Urinary bladder (tissue), 4 donors: Measurements from ENCODE around the gene SPRED2. TPM values are rescaled to one million over a fixed set of nuclear protein-coding genes. Genes with fewer than 3 reads are reported as not detected.

Experiments
- DNase-seq: peaks from one replicate; pipeline ENCODE4 v3.0.0-alpha.2; 2015; ENCODE audit errors: extremely low spot score
- H3K27ac ChIP-seq: one replicate; pipeline ENCODE4 v1.5.1; 2013; ENCODE audit warnings: low read depth, mild to moderate bottlenecking, moderate library complexity
- H3K36me3 ChIP-seq: one replicate; pipeline ENCODE4 v1.6.1; 2013; ENCODE audit warnings: mild to moderate bottlenecking, moderate library complexity; ENCODE audit not compliant: insufficient read depth
- H3K4me1 ChIP-seq: one replicate; pipeline ENCODE4 v1.6.1; 2013; ENCODE audit warnings: mild to moderate bottlenecking, moderate library complexity; ENCODE audit not compliant: insufficient read depth
- H3K4me3 ChIP-seq: one replicate; pipeline ENCODE4 v1.5.1; 2013; ENCODE audit warnings: low read depth, low read length
- WGBS: extraction: QIAGEN DNeasy Blood & Tissue Kit; methylation state at CpG from one replicate; pipeline ENCODE4 v1.1.7; 2013; 5-methylcytosine and 5-hydroxymethylcytosine counted together
- polyA plus RNA-seq: library from polyadenylated mRNA; stranded (reverse); fragments of 200-250 nt; gene quantifications from one replicate; pipeline ENCODE4 v1.2.3, GENCODE V29; 2013
- total RNA-seq: library from RNA; depleted of rRNA; stranded (reverse); fragments of >200 nt; gene quantifications from one replicate; pipeline ENCODE4 v1.2.3, GENCODE V29; 2014
- donor health status: healthy with polysubstance abuse.
- donor health status: healthy.

The SPRED2 gene
- 19.1 TPM for total RNA-seq
- 12.0 TPM for polyA plus RNA-seq

GRCh38 chr2:65432227-65433190, at the start of gene SPRED2:
TSS of gene SPRED2 (minus strand) at chr2:65432599. CDS start at chr2:65431987, 612 bp downstream.
- H3K27ac ChIP-seq = peak within 1 kb of the TSS; percentile 95
- no peaks in the 10 kb centered on the region for H3K36me3 ChIP-seq
- peak within 1 kb of the TSS; percentile 84 for H3K4me3 ChIP-seq
- under 1% methylated on average over 68 of the region's 68 CpGs for WGBS
- H3K4me1 ChIP-seq = no peaks in the 10 kb centered on the region
- peak; percentile 94 for DNase-seq

- 100% methylated on average over 2 of the region's 2 CpGs for WGBS
- no peak for DNase-seq
- H3K27ac ChIP-seq = no peak overlapping the region
- H3K36me3 ChIP-seq = no peaks in the 10 kb centered on the region
- no peaks in the 10 kb centered on the region for H3K4me1 ChIP-seq
- no peak overlapping the region for H3K4me3 ChIP-seq
Observed at GRCh38 chr2:65481961-65482360, 49.6 kb upstream of the SPRED2 start.

GRCh38 chr2:65479524-65479923, 47.1 kb upstream of the SPRED2 start:
- no peaks in the 10 kb centered on the region for H3K4me1 ChIP-seq
- no peaks in the 10 kb centered on the region for H3K36me3 ChIP-seq
- DNase-seq = no peak
- WGBS = 59% methylated on average over 12 of the region's 12 CpGs
- no peak overlapping the region for H3K27ac ChIP-seq
- H3K4me3 ChIP-seq = no peak overlapping the region

GRCh38 chr2:65478498-65479135, 46.2 kb upstream of the SPRED2 start:
- Histone ChIP-seq H3K4me3 (no peak overlapping the region), H3K4me1 (no peaks in the 10 kb centered on the region), H3K36me3 (no peaks in the 10 kb centered on the region), H3K27ac (no peak overlapping the region)
- 85% methylated on average over 7 of the region's 7 CpGs for WGBS
- DNase-seq = no peak

- WGBS = 47% methylated on average over 4 of the region's 4 CpGs
- H3K27ac ChIP-seq = no peak overlapping the region
- H3K4me3 ChIP-seq = no peak overlapping the region
- no peaks in the 10 kb centered on the region for H3K36me3 ChIP-seq
- DNase-seq = no peak
- H3K4me1 ChIP-seq = no peaks in the 10 kb centered on the region
Observed at GRCh38 chr2:65477590-65477989, 45.2 kb upstream of the SPRED2 start.

- no peak for DNase-seq
- no peaks in the 10 kb centered on the region for H3K4me1 ChIP-seq
- no peaks in the 10 kb centered on the region for H3K36me3 ChIP-seq
- WGBS = 97% methylated on average over 9 of the region's 9 CpGs
- H3K27ac ChIP-seq = no peak overlapping the region
- no peak overlapping the region for H3K4me3 ChIP-seq
Observed at GRCh38 chr2:65476778-65477177, 44.4 kb upstream of the SPRED2 start.

- H3K27ac ChIP-seq = no peak overlapping the region
- H3K36me3 ChIP-seq = no peaks in the 10 kb centered on the region
- H3K4me1 ChIP-seq = no peaks in the 10 kb centered on the region
- DNase-seq = no peak
- 91% methylated on average over 1 of the region's 1 CpG for WGBS
- H3K4me3 ChIP-seq = no peak overlapping the region
Observed at GRCh38 chr2:65475000-65475399, 42.6 kb upstream of the SPRED2 start.

- Histone ChIP-seq H3K4me1 (no peaks in the 10 kb centered on the region), H3K27ac (no peak overlapping the region), H3K4me3 (no peak overlapping the region), H3K36me3 (no peaks in the 10 kb centered on the region)
- DNase-seq = no peak
- 87% methylated on average over 1 of the region's 1 CpG for WGBS
Observed at GRCh38 chr2:65473045-65473444, 40.6 kb upstream of the SPRED2 start.

- Histone ChIP-seq H3K27ac (no peak overlapping the region), H3K36me3 (no peaks in the 10 kb centered on the region), H3K4me1 (no peaks in the 10 kb centered on the region), H3K4me3 (no peak overlapping the region)
- DNase-seq = no peak
- WGBS = 93% methylated on average over 3 of the region's 3 CpGs
Observed at GRCh38 chr2:65471409-65471808, 39.0 kb upstream of the SPRED2 start.

- no peak overlapping the region for H3K4me3 ChIP-seq
- H3K36me3 ChIP-seq = no peaks in the 10 kb centered on the region
- H3K4me1 ChIP-seq = no peaks in the 10 kb centered on the region
- 89% methylated on average over 3 of the region's 3 CpGs for WGBS
- no peak for DNase-seq
- no peak overlapping the region for H3K27ac ChIP-seq
Observed at GRCh38 chr2:65466551-65466950, 34.2 kb upstream of the SPRED2 start.

- no peak overlapping the region for H3K27ac ChIP-seq
- H3K4me3 ChIP-seq = no peak overlapping the region
- no peaks in the 10 kb centered on the region for H3K36me3 ChIP-seq
- no peaks in the 10 kb centered on the region for H3K4me1 ChIP-seq
- WGBS = 60% methylated on average over 5 of the region's 5 CpGs
- no peak for DNase-seq
Observed at GRCh38 chr2:65465857-65466256, 33.5 kb upstream of the SPRED2 start.

GRCh38 chr2:65465124-65465523, 32.7 kb upstream of the SPRED2 start:
- Histone ChIP-seq H3K27ac (no peak overlapping the region), H3K36me3 (no peaks in the 10 kb centered on the region), H3K4me1 (no peaks in the 10 kb centered on the region), H3K4me3 (no peak overlapping the region)
- no peak for DNase-seq
- 43% methylated on average over 5 of the region's 5 CpGs for WGBS

GRCh38 chr2:65464604-65465003, 32.2 kb upstream of the SPRED2 start:
- WGBS = 52% methylated on average over 3 of the region's 3 CpGs
- no peak for DNase-seq
- no peak overlapping the region for H3K27ac ChIP-seq
- no peaks in the 10 kb centered on the region for H3K4me1 ChIP-seq
- H3K36me3 ChIP-seq = no peaks in the 10 kb centered on the region
- no peak overlapping the region for H3K4me3 ChIP-seq

- 58% methylated on average over 3 of the region's 3 CpGs for WGBS
- DNase-seq = no peak
- Histone ChIP-seq H3K27ac (no peak overlapping the region), H3K36me3 (no peaks in the 10 kb centered on the region), H3K4me1 (no peaks in the 10 kb centered on the region), H3K4me3 (no peak overlapping the region)
Observed at GRCh38 chr2:65458999-65459398, 26.6 kb upstream of the SPRED2 start.
